RWPE1 (cell line): ENCODE measurements around the gene COPB1.

ENCODE experiments used
- CTCF ChIA-PET: fragments of 350-600 bp; sonication (Branson Sonifier 250); formaldehyde crosslinking; extraction: SDS; loops from one replicate; lab custom pipeline; 2021; lab: Yijun Ruan, JAX
- POLR2A ChIA-PET: fragments of 400-600 bp; formaldehyde crosslinking; extraction: SDS; loops from one replicate; lab custom pipeline; 2020; ENCODE audit warnings: antibody characterized with exemption; ENCODE audit not compliant: low non-redundant PET; lab: Yijun Ruan, JAX
- DNase-seq: peaks from one replicate; pipeline ENCODE4 v3.0.0; 2012; ENCODE audit warnings: low spot score
- H3K27ac ChIP-seq: fragments of 450-650 bp; 2 replicates; pipeline ENCODE4 v1.5.1; 2017
- CTCF ChIP-seq: fragments of 450-650 bp; conservative IDR thresholded peaks from 2 replicates; pipeline ENCODE4 v1.5.1; 2017; ENCODE audit warnings: low read depth, mild to moderate bottlenecking

The COPB1 gene

GRCh38 chr11:14417617-14418374 is 81.8 kb downstream of the COPB1 start:
- ChIA-PET POLR2A (no interaction called here), CTCF (interaction anchor here (0.5 to 2.1 kb wide), 5 partner anchors 37 to 358 kb away, joined by 3 to 19 read pairs (median 3); no protein-coding TSS in a partner anchor)
- H3K27ac ChIP-seq, result no peak overlapping the region
- no peak for DNase-seq
- TF ChIP-seq CTCF, result no peak

GRCh38 chr11:14417186-14417585 is 82.4 kb downstream of the COPB1 start:
- H3K27ac ChIP-seq, result no peak overlapping the region
- DNase-seq, result no peak
- POLR2A ChIA-PET, result no interaction called here
- CTCF ChIA-PET, result interaction anchor here (0.5 to 0.6 kb wide), 2 partner anchors 37 to 358 kb away, joined by 3 to 4 read pairs; no protein-coding TSS in a partner anchor
- TF ChIP-seq CTCF, result no peak

- ChIA-PET POLR2A (no interaction called here), CTCF (no interaction called here)
- no peak overlapping the region for H3K27ac ChIP-seq
- DNase-seq, result no peak
- no peak for TF ChIP-seq CTCF
These were observed 84.8 kb downstream of the COPB1 start for GRCh38 chr11:14414470-14415461.

- no peak overlapping the region for H3K27ac ChIP-seq
- ChIA-PET POLR2A (no interaction called here), CTCF (interaction anchor here (0.6 to 0.7 kb wide), 2 partner anchors 22 to 117 kb away, joined by 3 to 5 read pairs; no protein-coding TSS in a partner anchor)
- no peak for DNase-seq
- TF ChIP-seq CTCF, result no peak
These were observed 86.1 kb downstream of the COPB1 start for GRCh38 chr11:14413307-14414069.

GRCh38 chr11:14411818-14412217 is 87.8 kb downstream of the COPB1 start:
- no peak for TF ChIP-seq CTCF
- DNase-seq, result peak; percentile 82
- POLR2A ChIA-PET, result no interaction called here
- CTCF ChIA-PET, result no interaction called here
- H3K27ac ChIP-seq, result peak overlapping the region; percentile 72
